NCI-H1105 treated with DMSO at 0.1 percent for 48 hours (cell line): ENCODE results near the gene ZNF322.

Experiments used
- DNase-seq: peaks from one replicate; lab custom pipeline; 2025; lab: John Stamatoyannopoulos, UW

ZNF322 gene

DNA sequence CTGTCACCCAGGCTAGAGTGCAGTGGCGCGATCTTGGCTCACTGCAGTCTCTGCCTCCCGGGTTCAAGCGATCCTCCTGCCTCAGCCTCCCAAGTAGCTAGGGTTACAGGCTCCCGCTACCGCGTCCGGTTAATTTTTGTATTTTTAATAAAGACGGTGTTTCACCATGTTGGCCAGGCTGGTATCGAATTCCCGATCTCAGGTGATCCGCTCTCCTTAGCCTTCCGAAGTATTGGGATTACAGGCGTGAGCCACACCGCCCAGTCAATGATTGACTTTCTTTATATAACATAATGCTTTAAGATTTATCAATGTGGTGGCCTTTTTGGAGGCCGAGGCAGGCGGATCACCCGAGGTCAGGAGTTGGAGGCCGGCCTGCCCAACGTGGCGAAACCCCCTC lies 70.6 kb downstream of the ZNF322 start:
- DNase-seq: no peak
